Large intestine (tissue), 3 donors: Measurements from ENCODE around the gene PDK2. TPM values are rescaled to one million over a fixed set of nuclear protein-coding genes. Genes with fewer than 3 reads are reported as not detected.
"Not testable (repeated sequence)": the region's sequence is repeated elsewhere in the genome, so short reads cannot be mapped to it uniquely, and the experiment has no call there.

Experiments used
- DNase-seq, 2 donors: peaks; one replicate each; pipeline versions ENCODE4 v3.0.0 to v3.0.0-alpha.2; 2013
- H3K27ac ChIP-seq: one replicate; pipeline ENCODE4 v1.5.1; 2013; ENCODE audit warnings: low read length
- H3K27me3 ChIP-seq: 2 replicates; pipeline ENCODE4 v1.6.1; 2013; ENCODE audit warnings: low read length; ENCODE audit not compliant: control insufficient read depth, insufficient read depth
- H3K36me3 ChIP-seq: 2 replicates; pipeline ENCODE4 v1.6.1; 2013; ENCODE audit warnings: low read length; ENCODE audit not compliant: control insufficient read depth, insufficient read depth
- H3K4me1 ChIP-seq: one replicate; pipeline ENCODE4 v1.6.1; 2013; ENCODE audit warnings: low read length; ENCODE audit not compliant: control insufficient read depth, insufficient read depth
- H3K4me3 ChIP-seq: one replicate; pipeline ENCODE4 v1.5.1; 2013; ENCODE audit warnings: low read length
- H3K9me3 ChIP-seq: one replicate; pipeline ENCODE4 v1.6.1; 2013; ENCODE audit warnings: mild to moderate bottlenecking, low read depth, low read length, moderate library complexity; ENCODE audit not compliant: control insufficient read depth
- WGBS: methylation state at CpG from one replicate; pipeline ENCODE4 v1.1.5; 2013; ENCODE audit warnings: low lambda C conversion rate; ENCODE audit not compliant: insufficient coverage; 5-methylcytosine and 5-hydroxymethylcytosine counted together
- polyA plus RNA-seq: library from polyadenylated mRNA; unstranded; fragments of 120-200 nt; gene quantifications from one replicate; pipeline ENCODE4 v1.2.1, GENCODE V29; 2013

PDK2 gene
- polyA plus RNA-seq, 1 donor: 78.5 TPM

GRCh38 chr17:50056961-50057330 lies 38.2 kb upstream of the PDK2 start:
- H3K27me3 ChIP-seq: no peaks in the 10 kb centered on the region
- no CpG with 5 or more reads among the region's 15 CpGs for WGBS
- DNase-seq: no peak

GRCh38 chr17:50057521-50057991 lies 37.6 kb upstream of the PDK2 start:
- H3K4me1 ChIP-seq: peaks cover 60% of the 10 kb centered on the region
- H3K36me3 ChIP-seq: no peaks in the 10 kb centered on the region
- no CpG with 5 or more reads among the region's 9 CpGs for WGBS
- no peaks in the 10 kb centered on the region for H3K9me3 ChIP-seq
- DNase-seq: peak; percentile 86 to 93
- no peaks in the 10 kb centered on the region for H3K27me3 ChIP-seq
- peak overlapping the region; percentile 65 for H3K4me3 ChIP-seq
- peak overlapping the region; percentile 98 for H3K27ac ChIP-seq

More at GRCh38 chr17:50056961-50057330, 38.2 kb upstream of the PDK2 start:
- H3K4me3 ChIP-seq: peak overlapping the region; percentile 65
- peak overlapping the region; percentile 98 for H3K27ac ChIP-seq
- H3K4me1 ChIP-seq: peaks cover 57% of the 10 kb centered on the region
- no peaks in the 10 kb centered on the region for H3K36me3 ChIP-seq
- H3K9me3 ChIP-seq: no peaks in the 10 kb centered on the region

GRCh38 chr17:50058296-50058953 lies 36.7 kb upstream of the PDK2 start:
- WGBS: 40% methylated on average over 1 of the region's 10 CpGs
- H3K4me3 ChIP-seq: peak overlapping the region; percentile 65

GRCh38 chr17:50059256-50059655 lies 35.9 kb upstream of the PDK2 start:
- Histone ChIP-seq H3K4me1 (peaks cover 49% of the 10 kb centered on the region), H3K9me3 (no peaks in the 10 kb centered on the region), H3K36me3 (no peaks in the 10 kb centered on the region), H3K4me3 (no peak overlapping the region), H3K27ac (no peak overlapping the region), H3K27me3 (no peaks in the 10 kb centered on the region)
- no CpG with 5 or more reads among the region's 4 CpGs for WGBS
- DNase-seq: no peak

More at GRCh38 chr17:50058296-50058953, 36.7 kb upstream of the PDK2 start:
- Histone ChIP-seq H3K9me3 (no peaks in the 10 kb centered on the region), H3K36me3 (no peaks in the 10 kb centered on the region), H3K27ac (peak overlapping the region; percentile 98), H3K27me3 (no peaks in the 10 kb centered on the region), H3K4me1 (peaks cover 51% of the 10 kb centered on the region)
- no peak for DNase-seq

GRCh38 chr17:50059759-50060273 lies 35.3 kb upstream of the PDK2 start:
- H3K36me3 ChIP-seq: no peaks in the 10 kb centered on the region
- H3K9me3 ChIP-seq: no peaks in the 10 kb centered on the region
- DNase-seq: no peak
- no peak overlapping the region for H3K27ac ChIP-seq
- H3K4me1 ChIP-seq: peaks cover 54% of the 10 kb centered on the region
- WGBS: 88% methylated on average over 1 of the region's 5 CpGs
- H3K4me3 ChIP-seq: no peak overlapping the region
- no peaks in the 10 kb centered on the region for H3K27me3 ChIP-seq

- Histone ChIP-seq H3K4me1 (peaks cover 59% of the 10 kb centered on the region), H3K27me3 (no peaks in the 10 kb centered on the region), H3K36me3 (no peaks in the 10 kb centered on the region), H3K4me3 (no peak overlapping the region), H3K27ac (no peak overlapping the region), H3K9me3 (no peaks in the 10 kb centered on the region)
- WGBS: no CpG with 5 or more reads among the region's 9 CpGs
- DNase-seq: peak in 1 of 2 donors; percentile 48
Measured at GRCh38 chr17:50060951-50061712, 34.0 kb upstream of the PDK2 start.

GRCh38 chr17:50061713-50062045 lies 33.5 kb upstream of the PDK2 start:
- not testable (repeated sequence) for DNase-seq

GRCh38 chr17:50062293-50063243 lies 32.6 kb upstream of the PDK2 start:
- WGBS: no CpG with 5 or more reads among the region's 10 CpGs
- peaks cover 12% of the 10 kb centered on the region for H3K36me3 ChIP-seq
- DNase-seq: peak in 1 of 2 donors; percentile 26
- no peak overlapping the region for H3K4me3 ChIP-seq
- peaks cover 58% of the 10 kb centered on the region for H3K4me1 ChIP-seq
- no peaks in the 10 kb centered on the region for H3K27me3 ChIP-seq
- H3K27ac ChIP-seq: no peak overlapping the region
- no peaks in the 10 kb centered on the region for H3K9me3 ChIP-seq

More at GRCh38 chr17:50061713-50062045, 33.5 kb upstream of the PDK2 start:
- H3K36me3 ChIP-seq, H3K4me3 ChIP-seq, H3K9me3 ChIP-seq, H3K27me3 ChIP-seq, H3K27ac ChIP-seq: not testable (repeated sequence)
- no CpG with 5 or more reads among the region's 10 CpGs for WGBS
- peaks cover 59% of the 10 kb centered on the region for H3K4me1 ChIP-seq

- WGBS: no CpG with 5 or more reads among the region's 8 CpGs
Measured at GRCh38 chr17:50063561-50064252, 31.4 kb upstream of the PDK2 start.

More at GRCh38 chr17:50063561-50064252, 31.4 kb upstream of the PDK2 start:
- Histone ChIP-seq H3K27me3 (no peaks in the 10 kb centered on the region), H3K4me3 (no peak overlapping the region), H3K9me3 (no peaks in the 10 kb centered on the region), H3K27ac (no peak overlapping the region), H3K36me3 (peaks cover 22% of the 10 kb centered on the region), H3K4me1 (peaks cover 46% of the 10 kb centered on the region)
- DNase-seq: no peak
